ENCODE results near the gene TAF10. TPM values are rescaled to one million over a fixed set of nuclear protein-coding genes. Genes with fewer than 3 reads are reported as not detected.

TAF10 gene
- total and polyA plus RNA-seq, 8 donors = 15.8 to 234 (median 157) TPM

DNA sequence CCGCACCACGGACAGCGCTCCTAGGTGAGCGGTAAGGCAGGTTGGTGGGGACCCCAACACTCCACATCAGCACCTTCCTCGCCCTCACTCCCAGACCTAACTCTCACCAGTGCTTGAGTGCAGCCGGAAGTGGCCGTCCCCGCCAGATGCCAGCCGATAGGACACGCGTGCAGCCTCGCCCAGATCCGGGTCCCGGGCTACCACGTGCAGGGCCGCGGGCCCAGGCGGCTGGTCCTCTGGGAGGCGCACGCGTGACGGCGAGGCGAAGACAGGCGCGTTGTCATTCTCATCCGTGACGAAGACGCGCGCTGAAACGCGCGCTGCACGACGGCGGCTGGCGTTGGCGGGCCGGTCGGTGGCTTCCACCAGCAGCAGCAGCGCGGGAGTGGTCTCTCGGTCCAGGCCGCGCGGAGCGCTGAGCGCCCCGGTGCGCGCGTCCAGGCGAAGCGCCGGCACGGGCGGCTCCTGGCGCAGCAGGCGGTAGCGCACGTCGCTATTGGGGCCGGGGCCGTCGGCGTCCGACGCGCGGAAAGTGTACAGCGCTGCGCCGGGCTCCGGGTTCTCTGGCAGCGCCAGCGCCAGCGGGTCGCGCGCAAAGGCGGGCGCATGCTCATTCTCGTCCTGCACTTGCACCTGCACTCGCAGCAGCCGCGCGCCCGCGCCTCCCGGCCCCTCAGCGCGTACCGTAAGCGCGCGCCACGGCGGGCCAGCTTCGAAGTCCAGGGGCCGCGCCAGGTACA, 18.0 kb upstream of the TAF10 start:
- Histone ChIP-seq H3K9me3 (no peaks in the 10 kb centered on the region), H3K27me3 (no peaks in the 10 kb centered on the region), H3K4me1 (peaks cover 3 to 19% (median 14%) of the 10 kb centered on the region in 4 donors), H3K27ac (no peak overlapping the region), H3K36me3 (peaks cover 12 to 87% (median 80%) of the 10 kb centered on the region in 4 donors), H3K4me3 (peak overlapping the region; percentile 32 to 53 (median 38))
- TF ChIP-seq, protein P1, sequence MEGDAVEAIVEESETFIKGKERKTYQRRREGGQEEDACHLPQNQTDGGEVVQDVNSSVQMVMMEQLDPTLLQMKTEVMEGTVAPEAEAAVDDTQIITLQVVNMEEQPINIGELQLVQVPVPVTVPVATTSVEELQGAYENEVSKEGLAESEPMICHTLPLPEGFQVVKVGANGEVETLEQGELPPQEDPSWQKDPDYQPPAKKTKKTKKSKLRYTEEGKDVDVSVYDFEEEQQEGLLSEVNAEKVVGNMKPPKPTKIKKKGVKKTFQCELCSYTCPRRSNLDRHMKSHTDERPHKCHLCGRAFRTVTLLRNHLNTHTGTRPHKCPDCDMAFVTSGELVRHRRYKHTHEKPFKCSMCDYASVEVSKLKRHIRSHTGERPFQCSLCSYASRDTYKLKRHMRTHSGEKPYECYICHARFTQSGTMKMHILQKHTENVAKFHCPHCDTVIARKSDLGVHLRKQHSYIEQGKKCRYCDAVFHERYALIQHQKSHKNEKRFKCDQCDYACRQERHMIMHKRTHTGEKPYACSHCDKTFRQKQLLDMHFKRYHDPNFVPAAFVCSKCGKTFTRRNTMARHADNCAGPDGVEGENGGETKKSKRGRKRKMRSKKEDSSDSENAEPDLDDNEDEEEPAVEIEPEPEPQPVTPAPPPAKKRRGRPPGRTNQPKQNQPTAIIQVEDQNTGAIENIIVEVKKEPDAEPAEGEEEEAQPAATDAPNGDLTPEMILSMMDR (IDR thresholded peaks at IDR 0.05) = no peak
- TF ChIP-seq POLR2A (IDR thresholded peaks at IDR 0.05) = no peak
- no peak for TF ChIP-seq POLR2AphosphoS5 (IDR thresholded peaks at IDR 0.05)
- no peak for TF ChIP-seq EP300 (IDR thresholded peaks at IDR 0.05)
- peak; percentile 62 to 78 for DNase-seq
- whole genome bisulfite sequencing, 5 donors = 23 to 68% (median 40%) methylated on average over 80 to 102 of the region's 102 CpGs
- intact Hi-C loops (cut with DNase I; ENCODE audit: low total_unique reads) = no loop called here

DNA sequence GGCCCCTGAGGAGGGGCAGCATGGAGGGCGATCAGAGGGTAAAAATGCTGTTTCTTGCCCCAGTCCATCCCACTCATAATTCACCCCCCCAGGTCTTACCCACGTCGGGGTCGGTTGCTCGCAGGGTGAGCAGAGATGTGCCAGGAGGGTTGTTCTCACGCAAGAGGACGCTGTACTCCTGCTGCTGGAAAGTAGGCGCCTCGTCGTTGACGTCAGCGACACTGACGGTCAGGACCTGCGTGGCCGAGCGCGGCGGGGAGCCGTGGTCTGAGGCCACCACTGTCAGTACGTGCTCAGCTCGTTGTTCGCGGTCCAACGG, 17.5 kb upstream of the TAF10 start:
- intact Hi-C loops (cut with DNase I; ENCODE audit: low total_unique reads) = no loop called here
- DNase-seq = no peak
- Histone ChIP-seq H3K4me1 (peaks cover 0 to 19% (median 10%) of the 10 kb centered on the region in 4 donors), H3K27ac (no peak overlapping the region), H3K4me3 (peak overlapping the region in 1 of 4 donors; percentile 53), H3K27me3 (no peaks in the 10 kb centered on the region), H3K36me3 (peaks cover 13 to 92% (median 86%) of the 10 kb centered on the region in 4 donors), H3K9me3 (no peaks in the 10 kb centered on the region)
- WGBS, 5 donors = 93 to 98% (median 95%) methylated on average over 16 to 24 of the region's 24 CpGs
- TF ChIP-seq POLR2AphosphoS5 (IDR thresholded peaks at IDR 0.05) (no peak), POLR2A (IDR thresholded peaks at IDR 0.05) (no peak), EP300 (IDR thresholded peaks at IDR 0.05) (no peak)
- TF ChIP-seq, protein P1 (IDR thresholded peaks at IDR 0.05) = no peak

DNA sequence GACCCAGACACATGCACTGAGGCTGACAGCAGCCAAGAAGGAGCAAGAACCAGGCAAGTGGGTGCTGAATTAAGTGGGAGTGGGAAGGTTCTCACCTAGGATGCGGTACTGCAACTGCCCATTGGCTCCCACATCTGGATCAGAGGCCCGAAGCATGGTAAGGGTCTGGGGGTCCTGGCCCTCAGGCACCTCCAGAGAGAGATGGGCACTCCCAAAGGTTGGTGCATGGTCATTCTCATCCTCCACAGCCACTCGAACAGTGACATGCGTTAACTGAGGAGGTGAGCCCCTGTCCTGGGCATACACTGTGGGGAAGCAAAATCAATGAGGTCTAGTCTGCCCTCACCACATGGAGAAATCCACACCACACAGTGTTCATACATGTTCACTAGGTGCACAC, 16.5 kb upstream of the TAF10 start:
- Histone ChIP-seq H3K27ac (no peak overlapping the region), H3K27me3 (no peaks in the 10 kb centered on the region), H3K36me3 (peaks cover 13 to 97% (median 93%) of the 10 kb centered on the region in 4 donors), H3K4me3 (no peak overlapping the region), H3K9me3 (no peaks in the 10 kb centered on the region), H3K4me1 (peaks cover 0 to 19% (median 7%) of the 10 kb centered on the region in 4 donors)
- TF ChIP-seq, protein P1 (IDR thresholded peaks at IDR 0.05) = no peak
- TF ChIP-seq POLR2AphosphoS5 (IDR thresholded peaks at IDR 0.05) = no peak
- intact Hi-C loops (cut with DNase I; ENCODE audit: low total_unique reads) = no loop called here
- DNase-seq = no peak
- 85 to 96% (median 94%) methylated on average over 4 of the region's 4 CpGs for WGBS, 5 donors

DNA sequence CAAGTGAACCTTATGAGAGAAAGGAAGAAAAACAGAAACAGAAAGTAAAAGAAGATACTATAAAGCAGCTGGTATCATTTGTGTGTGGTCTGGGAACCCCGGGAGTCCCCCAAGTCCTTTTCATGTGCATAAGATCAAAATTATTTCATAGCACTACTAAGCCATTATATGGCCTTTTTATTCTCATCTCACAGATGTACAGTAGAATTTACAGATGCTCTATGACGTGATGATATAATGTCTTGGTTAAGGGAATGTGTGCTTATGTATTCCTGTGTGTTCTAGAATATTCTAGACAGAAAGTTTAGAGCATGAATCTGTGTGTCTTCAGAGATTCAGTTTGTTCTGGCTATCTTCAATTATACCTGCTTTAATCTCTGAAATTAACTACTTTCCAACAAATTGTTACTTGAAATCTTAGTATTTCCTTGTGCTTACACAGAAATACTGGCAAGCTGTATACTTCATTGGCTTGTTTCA, 15.8 kb upstream of the TAF10 start:
- TF ChIP-seq POLR2AphosphoS5 (IDR thresholded peaks at IDR 0.05) = no peak
- TF ChIP-seq EP300 (IDR thresholded peaks at IDR 0.05) = no peak
- TF ChIP-seq, protein P1 (IDR thresholded peaks at IDR 0.05) = no peak
- TF ChIP-seq POLR2A (IDR thresholded peaks at IDR 0.05) = no peak
- 58 to 74% (median 67%) methylated on average over 2 of the region's 2 CpGs for WGBS, 5 donors
- H3K27ac ChIP-seq = no peak overlapping the region
- H3K4me1 ChIP-seq = peaks cover 0 to 19% (median 7%) of the 10 kb centered on the region in 4 donors
- DNase-seq = no peak
- no peaks in the 10 kb centered on the region for H3K9me3 ChIP-seq
- peaks cover 13 to 97% (median 92%) of the 10 kb centered on the region in 4 donors for H3K36me3 ChIP-seq
- intact Hi-C loops (cut with DNase I; ENCODE audit: low total_unique reads) = no loop called here
- no peak overlapping the region for H3K4me3 ChIP-seq
- H3K27me3 ChIP-seq = no peaks in the 10 kb centered on the region

Data from stomach (tissue), 9 donors.